ENCODE results near the gene GMPPA.

Gene GMPPA

GRCh38 chr2:219506153-219506801, 7.6 kb downstream of the GMPPA start:
- Histone ChIP-seq H3K9ac (ENCODE audit: low read depth in 1 of 2, low read length in 2 of 2) (no peak overlapping the region), H3K36me3 (ENCODE audit: control insufficient read depth in 1 of 2, insufficient read depth in 2 of 2, low read length in 2 of 2) (peaks cover 12 to 46% of the 10 kb centered on the region in 2 donors), H3K9me3 (ENCODE audit: control insufficient read depth in 1 of 2, low read length in 2 of 2) (no peaks in the 10 kb centered on the region), H3K4me1 (ENCODE audit: control insufficient read depth in 1 of 2, insufficient read depth in 2 of 2, low read length in 2 of 2) (peaks cover 5 to 10% of the 10 kb centered on the region in 2 donors), H3K27ac (ENCODE audit: low read depth, low read length) (no peak overlapping the region), H3K27me3 (ENCODE audit: control insufficient read depth in 1 of 2, insufficient read depth in 2 of 2, low read length in 2 of 2) (peaks cover 4 to 12% of the 10 kb centered on the region in 2 donors), H3K4me3 (ENCODE audit: low read depth in 1 of 2, low read length in 2 of 2) (no peak overlapping the region)

- Histone ChIP-seq H3K9ac (ENCODE audit: low read depth in 1 of 2, low read length in 2 of 2) (no peak overlapping the region), H3K4me3 (ENCODE audit: low read depth in 1 of 2, low read length in 2 of 2) (no peak overlapping the region), H3K27me3 (ENCODE audit: control insufficient read depth in 1 of 2, insufficient read depth in 2 of 2, low read length in 2 of 2) (peaks cover 8 to 17% of the 10 kb centered on the region in 2 donors), H3K27ac (ENCODE audit: low read depth, low read length) (no peak overlapping the region), H3K4me1 (ENCODE audit: control insufficient read depth in 1 of 2, insufficient read depth in 2 of 2, low read length in 2 of 2) (peaks cover 5 to 10% of the 10 kb centered on the region in 2 donors), H3K36me3 (ENCODE audit: control insufficient read depth in 1 of 2, insufficient read depth in 2 of 2, low read length in 2 of 2) (peaks cover 10 to 46% of the 10 kb centered on the region in 2 donors), H3K9me3 (ENCODE audit: control insufficient read depth in 1 of 2, low read length in 2 of 2) (no peaks in the 10 kb centered on the region)
Observed at GRCh38 chr2:219506802-219507526, 8.3 kb downstream of the GMPPA start.

- Histone ChIP-seq H3K4me1 (ENCODE audit: control insufficient read depth in 1 of 2, insufficient read depth in 2 of 2, low read length in 2 of 2) (peaks cover 5 to 10% of the 10 kb centered on the region in 2 donors), H3K9ac (ENCODE audit: low read depth in 1 of 2, low read length in 2 of 2) (no peak overlapping the region), H3K4me3 (ENCODE audit: low read depth in 1 of 2, low read length in 2 of 2) (no peak overlapping the region), H3K36me3 (ENCODE audit: control insufficient read depth in 1 of 2, insufficient read depth in 2 of 2, low read length in 2 of 2) (peaks cover 10 to 40% of the 10 kb centered on the region in 2 donors), H3K9me3 (ENCODE audit: control insufficient read depth in 1 of 2, low read length in 2 of 2) (no peaks in the 10 kb centered on the region), H3K27ac (ENCODE audit: low read depth, low read length) (no peak overlapping the region), H3K27me3 (ENCODE audit: control insufficient read depth in 1 of 2, insufficient read depth in 2 of 2, low read length in 2 of 2) (peaks cover 16 to 26% of the 10 kb centered on the region in 2 donors)
Observed at GRCh38 chr2:219507581-219508443, 9.1 kb downstream of the GMPPA start.

- H3K4me1 ChIP-seq (ENCODE audit: control insufficient read depth in 1 of 2, insufficient read depth in 2 of 2, low read length in 2 of 2) = peaks cover 5 to 10% of the 10 kb centered on the region in 2 donors
- no peak overlapping the region for H3K27ac ChIP-seq (ENCODE audit: low read depth, low read length)
Observed at GRCh38 chr2:219508444-219508734, 9.7 kb downstream of the GMPPA start.

GRCh38 chr2:219508971-219509779, 10.5 kb downstream of the GMPPA start:
- H3K9ac ChIP-seq (ENCODE audit: low read depth in 1 of 2, low read length in 2 of 2) = no peak overlapping the region
- no peaks in the 10 kb centered on the region for H3K9me3 ChIP-seq (ENCODE audit: control insufficient read depth in 1 of 2, low read length in 2 of 2)
- H3K27me3 ChIP-seq (ENCODE audit: control insufficient read depth in 1 of 2, insufficient read depth in 2 of 2, low read length in 2 of 2) = peaks cover 30 to 39% of the 10 kb centered on the region in 2 donors
- peak overlapping the region in 1 of 2 donors; percentile 2 for H3K4me3 ChIP-seq (ENCODE audit: low read depth in 1 of 2, low read length in 2 of 2)
- peaks cover 7 to 29% of the 10 kb centered on the region in 2 donors for H3K36me3 ChIP-seq (ENCODE audit: control insufficient read depth in 1 of 2, insufficient read depth in 2 of 2, low read length in 2 of 2)
- peaks cover 5 to 10% of the 10 kb centered on the region in 2 donors for H3K4me1 ChIP-seq (ENCODE audit: control insufficient read depth in 1 of 2, insufficient read depth in 2 of 2, low read length in 2 of 2)
- H3K27ac ChIP-seq (ENCODE audit: low read depth, low read length) = no peak overlapping the region

More at GRCh38 chr2:219508444-219508734, 9.7 kb downstream of the GMPPA start:
- Histone ChIP-seq H3K27me3 (ENCODE audit: control insufficient read depth in 1 of 2, insufficient read depth in 2 of 2, low read length in 2 of 2) (peaks cover 22 to 31% of the 10 kb centered on the region in 2 donors), H3K4me3 (ENCODE audit: low read depth in 1 of 2, low read length in 2 of 2) (no peak overlapping the region), H3K36me3 (ENCODE audit: control insufficient read depth in 1 of 2, insufficient read depth in 2 of 2, low read length in 2 of 2) (peaks cover 9 to 37% of the 10 kb centered on the region in 2 donors), H3K9ac (ENCODE audit: low read depth in 1 of 2, low read length in 2 of 2) (no peak overlapping the region), H3K9me3 (ENCODE audit: control insufficient read depth in 1 of 2, low read length in 2 of 2) (no peaks in the 10 kb centered on the region)

- Histone ChIP-seq H3K9me3 (ENCODE audit: control insufficient read depth in 1 of 2, low read length in 2 of 2) (no peaks in the 10 kb centered on the region), H3K36me3 (ENCODE audit: control insufficient read depth in 1 of 2, insufficient read depth in 2 of 2, low read length in 2 of 2) (peaks cover 0 to 22% of the 10 kb centered on the region in 2 donors), H3K4me1 (ENCODE audit: control insufficient read depth in 1 of 2, insufficient read depth in 2 of 2, low read length in 2 of 2) (peaks cover 5 to 10% of the 10 kb centered on the region in 2 donors), H3K9ac (ENCODE audit: low read depth in 1 of 2, low read length in 2 of 2) (no peak overlapping the region), H3K27me3 (ENCODE audit: control insufficient read depth in 1 of 2, insufficient read depth in 2 of 2, low read length in 2 of 2) (peaks cover 36 to 45% of the 10 kb centered on the region in 2 donors), H3K4me3 (ENCODE audit: low read depth in 1 of 2, low read length in 2 of 2) (peak overlapping the region; percentile 2 to 27), H3K27ac (ENCODE audit: low read depth, low read length) (no peak overlapping the region)
Observed at GRCh38 chr2:219509780-219510511, 11.3 kb downstream of the GMPPA start.

GRCh38 chr2:219510512-219511135, 11.9 kb downstream of the GMPPA start:
- peaks cover 39 to 45% of the 10 kb centered on the region in 2 donors for H3K27me3 ChIP-seq (ENCODE audit: control insufficient read depth in 1 of 2, insufficient read depth in 2 of 2, low read length in 2 of 2)
- H3K4me1 ChIP-seq (ENCODE audit: control insufficient read depth in 1 of 2, insufficient read depth in 2 of 2, low read length in 2 of 2) = peaks cover 5 to 10% of the 10 kb centered on the region in 2 donors
- no peak overlapping the region for H3K9ac ChIP-seq (ENCODE audit: low read depth in 1 of 2, low read length in 2 of 2)
- H3K4me3 ChIP-seq (ENCODE audit: low read depth in 1 of 2, low read length in 2 of 2) = no peak overlapping the region
- no peak overlapping the region for H3K27ac ChIP-seq (ENCODE audit: low read depth, low read length)
- H3K9me3 ChIP-seq (ENCODE audit: control insufficient read depth in 1 of 2, low read length in 2 of 2) = no peaks in the 10 kb centered on the region
- peaks cover 0 to 15% of the 10 kb centered on the region in 2 donors for H3K36me3 ChIP-seq (ENCODE audit: control insufficient read depth in 1 of 2, insufficient read depth in 2 of 2, low read length in 2 of 2)

- H3K9me3 ChIP-seq (ENCODE audit: control insufficient read depth in 1 of 2, low read length in 2 of 2) = no peaks in the 10 kb centered on the region
- H3K27me3 ChIP-seq (ENCODE audit: control insufficient read depth in 1 of 2, insufficient read depth in 2 of 2, low read length in 2 of 2) = peaks cover 50 to 55% of the 10 kb centered on the region in 2 donors
Observed at GRCh38 chr2:219511547-219512325, 13.0 kb downstream of the GMPPA start.

More at GRCh38 chr2:219511547-219512325, 13.0 kb downstream of the GMPPA start:
- peaks cover 0 to 4% of the 10 kb centered on the region in 2 donors for H3K36me3 ChIP-seq (ENCODE audit: control insufficient read depth in 1 of 2, insufficient read depth in 2 of 2, low read length in 2 of 2)
- peaks cover 5 to 10% of the 10 kb centered on the region in 2 donors for H3K4me1 ChIP-seq (ENCODE audit: control insufficient read depth in 1 of 2, insufficient read depth in 2 of 2, low read length in 2 of 2)
- no peak overlapping the region for H3K27ac ChIP-seq (ENCODE audit: low read depth, low read length)
- H3K9ac ChIP-seq (ENCODE audit: low read depth in 1 of 2, low read length in 2 of 2) = no peak overlapping the region
- no peak overlapping the region for H3K4me3 ChIP-seq (ENCODE audit: low read depth in 1 of 2, low read length in 2 of 2)
